GM23338 (cell line): ENCODE results near the gene RCBTB1. TPM values are rescaled to one million over a fixed set of nuclear protein-coding genes. Genes with fewer than 3 reads are reported as not detected.

Source experiments
- ATAC-seq: fragments of 200-7000 bp; cut with Tn5 transposase; 3 replicates; pipeline ENCODE4 v1.9.1; 2020
- DNase-seq: peaks from one replicate; pipeline ENCODE4 v3.0.0-alpha.2; 2015; ENCODE audit warnings: low spot score
- H2AFZ ChIP-seq: fragments of 200-600 bp; sonication (generic); 2 replicates; pipeline ENCODE4 v1.8.0; 2016; ENCODE audit warnings: antibody characterized with exemption, mild to moderate bottlenecking, moderate library complexity
- H3F3A ChIP-seq: fragments of 200-600 bp; sonication (generic); replicated peaks from 2 replicates; pipeline ENCODE4 v1.8.0; 2017; ENCODE audit warnings: antibody characterized with exemption, mixed run types, low read depth
- H3K27ac ChIP-seq: fragments of 200-600 bp; sonication (generic); 2 replicates; pipeline ENCODE4 v1.6.1; 2016; ENCODE audit warnings: low read depth
- H3K27me3 ChIP-seq: fragments of 200-600 bp; sonication (generic); 2 replicates; pipeline ENCODE4 v1.8.0; 2016; ENCODE audit warnings: mild to moderate bottlenecking, mixed run types, moderate library complexity; ENCODE audit not compliant: insufficient read depth
- H3K36me3 ChIP-seq: fragments of 200-600 bp; sonication (generic); 2 replicates; pipeline ENCODE4 v1.8.0; 2016; ENCODE audit warnings: mild to moderate bottlenecking; ENCODE audit not compliant: insufficient read depth
- H3K4me1 ChIP-seq: fragments of 200-600 bp; sonication (generic); 2 replicates; pipeline ENCODE4 v1.8.0; 2016; ENCODE audit warnings: mild to moderate bottlenecking, moderate library complexity; ENCODE audit not compliant: insufficient read depth
- H3K4me2 ChIP-seq: fragments of 200-600 bp; sonication (generic); 2 replicates; pipeline ENCODE4 v1.7.1; 2017; ENCODE audit warnings: mixed run types
- H3K4me3 ChIP-seq: fragments of 200-600 bp; sonication (generic); 2 replicates; pipeline ENCODE4 v1.6.1; 2016; ENCODE audit warnings: mixed run types
- H3K79me2 ChIP-seq: fragments of 200-600 bp; sonication (generic); replicated peaks from 2 replicates; pipeline ENCODE4 v1.8.0; 2017; ENCODE audit warnings: mild to moderate bottlenecking; ENCODE audit not compliant: insufficient read depth
- H3K9me2 ChIP-seq: fragments of 200-600 bp; sonication (generic); 2 replicates; pipeline ENCODE4 v1.8.0; 2017; ENCODE audit not compliant: insufficient read depth
- H4K20me1 ChIP-seq: fragments of 200-600 bp; sonication (generic); replicated peaks from 2 replicates; pipeline ENCODE4 v1.8.0; 2017; ENCODE audit warnings: mild to moderate bottlenecking; ENCODE audit not compliant: insufficient read depth
- H3K27ac Mint-ChIP-seq: 2 replicates; pipeline ENCODE4 v1.8.0; 2020; ENCODE audit warnings: inconsistent platforms, mild to moderate bottlenecking, moderate library complexity, mixed read lengths
- H3K27me3 Mint-ChIP-seq: 3 replicates; pipeline ENCODE4 v1.8.0; 2022; ENCODE audit warnings: low read depth, mild to moderate bottlenecking, moderate library complexity, mixed read lengths, inconsistent platforms; ENCODE audit not compliant: insufficient read depth, poor library complexity
- H3K36me3 Mint-ChIP-seq: 3 replicates; pipeline ENCODE4 v1.8.0; 2021; ENCODE audit warnings: low read depth, mild to moderate bottlenecking, inconsistent platforms, moderate library complexity, mixed read lengths
- H3K4me1 Mint-ChIP-seq: 3 replicates; pipeline ENCODE4 v1.8.0; 2020; ENCODE audit warnings: mild to moderate bottlenecking, inconsistent platforms, mixed read lengths
- H3K4me3 Mint-ChIP-seq: 3 replicates; pipeline ENCODE4 v1.8.0; 2021; ENCODE audit warnings: moderate library complexity, mild to moderate bottlenecking, inconsistent platforms, mixed read lengths
- H3K9me3 Mint-ChIP-seq: 3 replicates; pipeline ENCODE4 v1.8.0; 2020; ENCODE audit warnings: moderate library complexity, mild to moderate bottlenecking, inconsistent platforms, mixed read lengths
- CTCF ChIP-seq, 2 experiments: fragments of 200-600 bp in 1 of 2; sonication (generic) in 1 of 2; conservative IDR thresholded peaks; 2 replicates each; pipeline versions ENCODE4 v1.5.1 to v1.6.1; 2016 to 2017; ENCODE audit warnings: antibody characterized with exemption in 2 of 2, low read depth in 2 of 2, mild to moderate bottlenecking in 2 of 2, moderate library complexity in 1 of 2
- ETS1 ChIP-seq: IDR thresholded peaks from 2 replicates; pipeline ENCODE4 v1.6.1; 2016; ENCODE audit warnings: antibody characterized with exemption
- EZH2 ChIP-seq: fragments of 200-600 bp; sonication (generic); IDR thresholded peaks from one replicate; pipeline ENCODE4 v1.8.0; 2017; ENCODE audit warnings: antibody characterized with exemption, mild to moderate bottlenecking, low read depth; ENCODE audit not compliant: unreplicated experiment
- EZH2phosphoT487 ChIP-seq: fragments of 200-600 bp; sonication (generic); IDR thresholded peaks from one replicate; pipeline ENCODE4 v1.8.1; 2018; ENCODE audit warnings: antibody characterized with exemption; ENCODE audit not compliant: unreplicated experiment
- JUNB ChIP-seq: IDR thresholded peaks from one replicate; pipeline ENCODE4 v1.6.1; 2016; ENCODE audit warnings: antibody characterized with exemption; ENCODE audit not compliant: unreplicated experiment
- POLR2AphosphoS5 ChIP-seq: IDR thresholded peaks from 2 replicates; pipeline ENCODE4 v1.6.1; 2016; ENCODE audit warnings: antibody characterized with exemption, low read depth
- REST ChIP-seq: IDR thresholded peaks from one replicate; pipeline ENCODE4 v1.6.1; 2018; ENCODE audit warnings: antibody characterized with exemption; ENCODE audit not compliant: unreplicated experiment
- STAT1 ChIP-seq: IDR thresholded peaks from one replicate; pipeline ENCODE4 v1.6.1; 2016; ENCODE audit warnings: antibody characterized with exemption; ENCODE audit not compliant: unreplicated experiment
- ZNF331 ChIP-seq: fragments of 250-450 bp; sonication (Bioruptor Pico); IDR thresholded peaks from 2 replicates; pipeline ENCODE4 v1.5.0; 2020; ENCODE audit warnings: low read depth, mild to moderate bottlenecking, moderate library complexity
- ZNF462 ChIP-seq: fragments of 250-450 bp; sonication (Bioruptor Pico); IDR thresholded peaks from 2 replicates; pipeline ENCODE4 v1.5.0; 2020; ENCODE audit warnings: mild to moderate bottlenecking, moderate library complexity
- polyA plus RNA-seq: library from polyadenylated mRNA; unstranded; fragments of >200 nt; fragmentation: Nextera tagmentation; extraction: Ambion mirVana; gene quantifications from 2 replicates; pipeline ENCODE4 v1.2.1, GENCODE V29; 2016
- total RNA-seq: library from RNA; depleted of rRNA; stranded (reverse); fragments of >200 nt; shearing (Covaris generic); gene quantifications from 2 replicates; pipeline ENCODE4 v1.2.3, GENCODE V29; 2014

The RCBTB1 gene
- total and polyA plus RNA-seq, 2 experiments from 2014 or later = 10.8 to 33.5 TPM

GRCh38 chr13:49622174-49622946 lies 37.0 kb upstream of the RCBTB1 start:
- ATAC-seq = no peak
- H3K27me3 Mint-ChIP-seq = no peaks in the 10 kb centered on the region
- H3K4me3 Mint-ChIP-seq = no peak overlapping the region

More at GRCh38 chr13:49622174-49622946, 37.0 kb upstream of the RCBTB1 start:
- Histone ChIP-seq H2AFZ (no peak overlapping the region), H3K4me3 (no peak overlapping the region), H3K36me3 (no peaks in the 10 kb centered on the region), H3K4me1 (no peaks in the 10 kb centered on the region), H3K27me3 (no peaks in the 10 kb centered on the region), H4K20me1 (no peaks in the 10 kb centered on the region), H3K4me2 (no peak overlapping the region), H3K9me2 (no peaks in the 10 kb centered on the region), H3K79me2 (no peaks in the 10 kb centered on the region), H3F3A (no peaks in the 10 kb centered on the region), H3K27ac (no peak overlapping the region)
- TF ChIP-seq EZH2 (no peak), REST (no peak), JUNB (no peak), EZH2phosphoT487 (no peak), ZNF462 (CRISPR knock-in tag) (no peak), ETS1 (no peak), POLR2AphosphoS5 (no peak), STAT1 (no peak), ZNF331 (CRISPR knock-in tag) (no peak), CTCF (conservative IDR thresholded peaks at IDR 0.05; ENCODE audit: low read depth in 2 of 2) (no peak)
- H3K27ac Mint-ChIP-seq = no peak overlapping the region
- H3K36me3 Mint-ChIP-seq = no peaks in the 10 kb centered on the region
- DNase-seq = no peak
- H3K4me1 Mint-ChIP-seq = 0 out of 3 replicates have a peak, but pooled peaks cover 2% of the 10 kb centered on the region
- no peaks in the 10 kb centered on the region for H3K9me3 Mint-ChIP-seq
